ENCODE data around the gene KANTR.

KANTR gene

GRCh38 chrX:53093748-53094581 lies at the start of gene KANTR:
TSS of gene KANTR (plus strand) at chrX:53094142. CDS start at chrX:53124273, 30,131 bp downstream.
- DNase-seq (ENCODE audit: low read depth in 1 of 2, low spot score in 1 of 2): peak; percentile 48

DNA sequence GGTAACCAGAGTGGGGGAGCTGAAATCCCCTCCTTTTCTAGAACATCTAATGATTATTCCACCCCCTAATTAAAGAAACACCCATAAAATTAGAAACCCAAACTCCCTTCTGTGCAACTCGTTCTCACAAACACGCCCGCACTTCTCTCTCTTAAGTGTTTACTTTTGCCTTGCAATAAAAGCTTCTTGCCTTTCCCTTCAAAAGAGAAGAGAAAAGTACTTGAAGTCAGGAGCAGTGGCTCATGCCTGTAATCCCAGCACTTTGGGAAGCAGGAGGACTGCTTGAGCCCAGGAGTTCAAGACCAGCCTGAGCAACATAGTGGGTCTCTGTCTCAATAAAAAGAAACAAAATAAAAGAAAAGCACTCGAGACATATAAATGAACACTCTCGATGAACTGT lies 48.9 kb upstream of the KANTR start:
- DNase-seq (ENCODE audit: low read depth in 1 of 2, low spot score in 1 of 2): no peak

GRCh38 chrX:53047228-53047627 lies 46.7 kb upstream of the KANTR start:
- no peak for DNase-seq (ENCODE audit: low read depth in 1 of 2, low spot score in 1 of 2)

- DNase-seq (ENCODE audit: low read depth in 1 of 2, low spot score in 1 of 2): no peak
Observed at GRCh38 chrX:53048169-53049126, 45.5 kb upstream of the KANTR start, which contains the start of gene GPR173. TSS of gene GPR173 (plus strand) at chrX:53048789. CDS start at chrX:53076622, 27,833 bp downstream.

GRCh38 chrX:53049127-53049517 lies 44.8 kb upstream of the KANTR start:
- DNase-seq (ENCODE audit: low read depth in 1 of 2, low spot score in 1 of 2): no peak

GRCh38 chrX:53050841-53051240 lies 43.1 kb upstream of the KANTR start:
- DNase-seq (ENCODE audit: low read depth in 1 of 2, low spot score in 1 of 2): no peak

GRCh38 chrX:53055244-53055849 lies 38.6 kb upstream of the KANTR start:
- no peak for DNase-seq (ENCODE audit: low read depth in 1 of 2, low spot score in 1 of 2)

GRCh38 chrX:53056292-53056691 lies 37.6 kb upstream of the KANTR start:
- no peak for DNase-seq (ENCODE audit: low read depth in 1 of 2, low spot score in 1 of 2)

DNA sequence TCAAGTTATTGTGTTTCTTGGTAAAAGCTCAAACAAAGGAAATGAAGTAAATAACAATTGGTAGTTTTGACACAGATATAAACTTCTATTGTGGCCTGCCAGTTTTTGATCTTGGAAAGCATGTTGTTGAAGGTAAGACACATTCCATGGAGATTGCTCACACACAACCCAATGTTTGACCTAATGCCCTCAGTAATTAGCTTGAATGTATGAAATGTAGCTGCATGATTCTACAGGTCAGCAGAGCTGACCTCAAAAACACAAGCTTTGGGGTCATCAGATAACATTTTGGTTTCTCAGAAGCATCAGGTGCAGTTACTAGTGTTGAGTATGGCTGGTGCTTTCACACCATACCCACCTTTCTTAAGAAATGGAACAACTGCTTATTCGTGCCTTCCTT lies 28.8 kb upstream of the KANTR start:
- no peak for DNase-seq (ENCODE audit: low read depth in 1 of 2, low spot score in 1 of 2)

DNA sequence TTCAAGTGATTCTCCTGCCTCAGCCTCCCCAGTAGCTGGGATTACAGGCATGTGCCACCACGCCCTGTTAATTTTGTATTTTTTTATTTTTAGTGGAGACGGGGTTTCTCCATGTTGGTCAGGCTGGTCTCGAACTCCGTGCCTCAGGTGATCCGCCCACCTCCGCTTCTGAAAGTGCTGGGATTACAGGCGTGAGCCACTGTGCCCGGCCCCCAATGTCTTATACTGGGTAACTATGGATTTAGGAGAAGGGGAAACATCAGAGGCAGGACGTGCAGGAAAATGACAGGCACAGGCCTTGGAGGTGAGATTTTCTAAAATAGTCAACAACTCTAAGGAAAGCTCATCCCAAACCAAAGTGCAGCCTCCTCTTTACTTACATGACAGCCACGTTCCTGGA lies 22.9 kb upstream of the KANTR start:
- DNase-seq (ENCODE audit: low read depth in 1 of 2, low spot score in 1 of 2): no peak

GRCh38 chrX:53071604-53072417 lies 22.1 kb upstream of the KANTR start:
- peak; percentile 26 for DNase-seq (ENCODE audit: low read depth in 1 of 2, low spot score in 1 of 2)

GRCh38 chrX:53072418-53073114 lies 21.4 kb upstream of the KANTR start:
- no peak for DNase-seq (ENCODE audit: low read depth in 1 of 2, low spot score in 1 of 2)

- no peak for DNase-seq (ENCODE audit: low read depth in 1 of 2, low spot score in 1 of 2)
Observed at GRCh38 chrX:53073115-53073586, 20.8 kb upstream of the KANTR start.

- no peak for DNase-seq (ENCODE audit: low read depth in 1 of 2, low spot score in 1 of 2)
Observed at GRCh38 chrX:53075011-53075410, 18.9 kb upstream of the KANTR start.

- no peak for DNase-seq (ENCODE audit: low read depth in 1 of 2, low spot score in 1 of 2)
Observed at GRCh38 chrX:53076671-53077070, 17.3 kb upstream of the KANTR start.

GRCh38 chrX:53077207-53078197 lies 16.4 kb upstream of the KANTR start:
- DNase-seq (ENCODE audit: low read depth in 1 of 2, low spot score in 1 of 2): no peak

GRCh38 chrX:53078943-53079342 lies 15.0 kb upstream of the KANTR start:
- DNase-seq (ENCODE audit: low read depth in 1 of 2, low spot score in 1 of 2): no peak
